Measurements from ENCODE around the gene SLC25A51.

DNA sequence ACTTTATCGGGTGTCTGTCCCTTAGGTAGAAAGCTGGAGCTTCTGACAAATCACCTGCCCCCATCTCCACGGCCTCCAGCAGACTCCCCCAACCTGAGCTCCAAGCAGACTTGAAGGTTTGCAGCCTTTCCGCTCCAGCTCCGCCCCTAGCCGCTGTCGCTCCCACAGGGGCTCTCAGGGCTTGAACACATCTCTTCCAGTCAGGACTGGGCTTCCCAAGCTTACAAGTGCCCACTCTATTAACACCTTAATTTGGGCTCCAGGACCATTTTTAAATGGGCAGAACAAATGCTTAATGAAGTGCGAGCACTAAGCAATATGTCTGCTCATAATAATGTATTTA is 17.2 kb upstream of the SLC25A51 start:
- TF ChIP-seq, protein P1, sequence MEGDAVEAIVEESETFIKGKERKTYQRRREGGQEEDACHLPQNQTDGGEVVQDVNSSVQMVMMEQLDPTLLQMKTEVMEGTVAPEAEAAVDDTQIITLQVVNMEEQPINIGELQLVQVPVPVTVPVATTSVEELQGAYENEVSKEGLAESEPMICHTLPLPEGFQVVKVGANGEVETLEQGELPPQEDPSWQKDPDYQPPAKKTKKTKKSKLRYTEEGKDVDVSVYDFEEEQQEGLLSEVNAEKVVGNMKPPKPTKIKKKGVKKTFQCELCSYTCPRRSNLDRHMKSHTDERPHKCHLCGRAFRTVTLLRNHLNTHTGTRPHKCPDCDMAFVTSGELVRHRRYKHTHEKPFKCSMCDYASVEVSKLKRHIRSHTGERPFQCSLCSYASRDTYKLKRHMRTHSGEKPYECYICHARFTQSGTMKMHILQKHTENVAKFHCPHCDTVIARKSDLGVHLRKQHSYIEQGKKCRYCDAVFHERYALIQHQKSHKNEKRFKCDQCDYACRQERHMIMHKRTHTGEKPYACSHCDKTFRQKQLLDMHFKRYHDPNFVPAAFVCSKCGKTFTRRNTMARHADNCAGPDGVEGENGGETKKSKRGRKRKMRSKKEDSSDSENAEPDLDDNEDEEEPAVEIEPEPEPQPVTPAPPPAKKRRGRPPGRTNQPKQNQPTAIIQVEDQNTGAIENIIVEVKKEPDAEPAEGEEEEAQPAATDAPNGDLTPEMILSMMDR (conservative IDR thresholded peaks at IDR 0.05; ENCODE audit: low read length): no peak
- TF ChIP-seq EZH2phosphoT487 (IDR thresholded peaks at IDR 0.05; ENCODE audit: borderline replicate concordance): no peak

Data from Loucy (cell line).